ENCODE results near the gene TNFSF18.

- TF ChIP-seq POLR2A (IDR thresholded peaks at IDR 0.05; ENCODE audit: low read depth, low read length) (no peak), TAF1 (IDR thresholded peaks at IDR 0.05; ENCODE audit: borderline replicate concordance, low read depth, low read length) (no peak), POLR2AphosphoS5 (IDR thresholded peaks at IDR 0.05; ENCODE audit: low read depth, low read length) (no peak)
These were observed 7.5 kb downstream of the TNFSF18 start for GRCh38 chr1:173043253-173043652.
